GM23248 (cell line): ENCODE results near the gene CCDC112. TPM values are rescaled to one million over a fixed set of nuclear protein-coding genes. Genes with fewer than 3 reads are reported as not detected.

Experiments
- DNase-seq: peaks from one replicate; pipeline ENCODE4 v3.0.0-alpha.2; 2015
- H2AFZ ChIP-seq: fragments of 200-600 bp; sonication (generic); 2 replicates; pipeline ENCODE4 v1.6.1; 2016; ENCODE audit warnings: antibody characterized with exemption
- H3F3A ChIP-seq: fragments of 200-600 bp; sonication (generic); 2 replicates; pipeline ENCODE4 v1.6.1; 2016; ENCODE audit warnings: mild to moderate bottlenecking, antibody characterized with exemption, mixed run types; ENCODE audit not compliant: insufficient read depth
- H3K27ac ChIP-seq: fragments of 200-600 bp; sonication (generic); 2 replicates; pipeline ENCODE4 v1.5.1; 2016; ENCODE audit warnings: mild to moderate bottlenecking
- H3K27me3 ChIP-seq: fragments of 200-600 bp; sonication (generic); replicated peaks from 2 replicates; pipeline ENCODE4 v1.6.1; 2016; ENCODE audit warnings: mild to moderate bottlenecking; ENCODE audit not compliant: insufficient read depth
- H3K36me3 ChIP-seq: fragments of 200-600 bp; sonication (generic); 2 replicates; pipeline ENCODE4 v1.6.1; 2016; ENCODE audit warnings: low read depth, mild to moderate bottlenecking
- H3K4me1 ChIP-seq: fragments of 200-600 bp; sonication (generic); 2 replicates; pipeline ENCODE4 v1.6.1; 2016; ENCODE audit warnings: mild to moderate bottlenecking; ENCODE audit not compliant: insufficient read depth
- H3K4me2 ChIP-seq: fragments of 200-600 bp; sonication (generic); one replicate; pipeline ENCODE4 v1.6.1; 2016; ENCODE audit warnings: mild to moderate bottlenecking; ENCODE audit not compliant: unreplicated experiment
- H3K4me3 ChIP-seq: fragments of 200-600 bp; sonication (generic); 2 replicates; pipeline ENCODE4 v1.5.1; 2016; ENCODE audit warnings: mild to moderate bottlenecking
- H3K79me2 ChIP-seq: fragments of 200-600 bp; sonication (generic); 2 replicates; pipeline ENCODE4 v1.6.1; 2016; ENCODE audit warnings: mild to moderate bottlenecking; ENCODE audit not compliant: insufficient read depth
- H3K9ac ChIP-seq: fragments of 200-600 bp; sonication (generic); 2 replicates; pipeline ENCODE4 v1.6.1; 2016; ENCODE audit warnings: mild to moderate bottlenecking
- H3K9me2 ChIP-seq: fragments of 200-600 bp; sonication (generic); 2 replicates; pipeline ENCODE4 v1.6.1; 2016; ENCODE audit warnings: mixed run types, mild to moderate bottlenecking, moderate library complexity; ENCODE audit not compliant: insufficient read depth
- H3K9me3 ChIP-seq: fragments of 200-600 bp; sonication (generic); one replicate; pipeline ENCODE4 v1.6.1; 2017; ENCODE audit warnings: low read depth
- H4K20me1 ChIP-seq: fragments of 200-600 bp; sonication (generic); 2 replicates; pipeline ENCODE4 v1.6.0; 2016; ENCODE audit not compliant: insufficient read depth
- EZH2 ChIP-seq: fragments of 200-600 bp; sonication (generic); IDR thresholded peaks from 2 replicates; pipeline ENCODE4 v1.6.1; 2018; ENCODE audit warnings: antibody characterized with exemption, mild to moderate bottlenecking; ENCODE audit not compliant: insufficient read depth, poor library complexity, severe bottlenecking
- EZH2phosphoT487 ChIP-seq: fragments of 200-600 bp; sonication (generic); IDR thresholded peaks from 2 replicates; pipeline ENCODE4 v1.6.1; 2018; ENCODE audit warnings: antibody characterized with exemption, moderate library complexity, mild to moderate bottlenecking, low read depth; ENCODE audit not compliant: insufficient read depth
- WGBS, 2 experiments: methylation state at CpG; one replicate each; pipeline ENCODE4 v1.1.6; 2015 to 2017; ENCODE audit warnings: low lambda C conversion rate in 2 of 2, low coverage in 1 of 2; ENCODE audit errors: missing lambda C conversion rate in 2 of 2; 5-methylcytosine and 5-hydroxymethylcytosine counted together
- in situ Hi-C: fragments of 300-500 bp; cut with MboI; formaldehyde crosslinking; loops from 2 replicates; pipeline ENCODE4 v1.15.0; 2020
- polyA plus RNA-seq: library from polyadenylated mRNA; unstranded; fragments of >200 nt; fragmentation: Nextera tagmentation; extraction: Ambion mirVana; gene quantifications from 2 replicates; pipeline ENCODE4 v1.2.1, GENCODE V29; 2016
- total RNA-seq: library from RNA; depleted of rRNA; stranded (reverse); fragments of >200 nt; shearing (Covaris generic); gene quantifications from 2 replicates; pipeline ENCODE4 v1.2.3, GENCODE V29; 2014

CCDC112 gene
- total and polyA plus RNA-seq, 2 experiments from 2014 or later, result 4.2 to 5.5 TPM

- H2AFZ ChIP-seq, result no peak overlapping the region
- peaks cover 8% of the 10 kb centered on the region; the same call in 1 of the 2 replicates for H4K20me1 ChIP-seq
- no peak overlapping the region for H3K4me3 ChIP-seq
- H3K36me3 ChIP-seq, result no peaks in the 10 kb centered on the region
- H3K79me2 ChIP-seq, result peaks cover 27% of the 10 kb centered on the region
- H3F3A ChIP-seq, result peaks cover 15% of the 10 kb centered on the region; the same call in 1 of the 2 replicates
- H3K4me2 ChIP-seq, result no peak overlapping the region
- no peak overlapping the region for H3K27ac ChIP-seq
- 92 to 93% methylated on average over 13 of the region's 13 CpGs for WGBS, 2 experiments
- H3K9me3 ChIP-seq, result no peaks in the 10 kb centered on the region
- peaks cover 34% of the 10 kb centered on the region for H3K4me1 ChIP-seq
- no peaks in the 10 kb centered on the region for H3K9me2 ChIP-seq
- DNase-seq, result no peak
- no peaks in the 10 kb centered on the region for H3K27me3 ChIP-seq
- TF ChIP-seq EZH2, result no peak
- TF ChIP-seq EZH2phosphoT487, result no peak
- in situ Hi-C loops, result no loop called here
- H3K9ac ChIP-seq, result no peak overlapping the region
Measured at GRCh38 chr5:115264786-115265185, 31.7 kb downstream of the CCDC112 start.

DNA sequence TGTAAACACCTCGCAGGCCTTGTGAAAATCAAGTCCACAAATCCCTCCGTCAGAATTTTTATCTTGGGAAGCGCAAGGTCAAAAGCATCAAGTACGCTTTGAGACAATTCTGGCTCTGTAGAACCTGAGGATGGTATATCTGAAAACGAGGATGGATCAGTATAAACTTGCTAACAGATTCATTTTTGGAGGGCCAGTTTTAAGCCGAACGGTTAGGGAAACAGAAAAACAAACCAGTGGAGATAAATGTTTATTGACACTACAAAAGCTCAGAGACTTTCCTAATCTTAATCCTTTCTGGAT is 33.4 kb downstream of the CCDC112 start:
- Histone ChIP-seq H3K4me3 (peak overlapping the region; percentile 96), H4K20me1 (peaks cover 16% of the 10 kb centered on the region), H3F3A (peaks cover 23% of the 10 kb centered on the region), H3K27me3 (no peaks in the 10 kb centered on the region), H2AFZ (peak overlapping the region; percentile 100), H3K36me3 (no peaks in the 10 kb centered on the region), H3K27ac (peak overlapping the region; percentile 82), H3K9ac (peak overlapping the region; percentile 93), H3K9me3 (no peaks in the 10 kb centered on the region), H3K4me1 (peaks cover 42% of the 10 kb centered on the region), H3K4me2 (peak overlapping the region; percentile 95), H3K79me2 (peaks cover 43% of the 10 kb centered on the region), H3K9me2 (no peaks in the 10 kb centered on the region)
- no peak for DNase-seq
- WGBS, 2 experiments, result 14 to 21% methylated on average over 7 of the region's 7 CpGs
- TF ChIP-seq EZH2phosphoT487 (no peak), EZH2 (no peak)
- in situ Hi-C loops, result no loop called here

GRCh38 chr5:115262321-115263077 is 34.0 kb downstream of the CCDC112 start, which contains the start of gene PGGT1B:
Gene PGGT1B, minus strand, starts transcription at chr5:115262877. Its CDS starts 26 bp downstream, at chr5:115262851.
- Histone ChIP-seq H3K27me3 (no peaks in the 10 kb centered on the region), H3K36me3 (no peaks in the 10 kb centered on the region), H3K9ac (peak within 1 kb of the TSS; percentile 93), H3K4me3 (peak within 1 kb of the TSS; percentile 96), H3K9me3 (no peaks in the 10 kb centered on the region), H3K4me1 (peaks cover 42% of the 10 kb centered on the region), H3K9me2 (no peaks in the 10 kb centered on the region), H3K27ac (peak within 1 kb of the TSS; percentile 82), H3K79me2 (peaks cover 43% of the 10 kb centered on the region), H2AFZ (peak within 1 kb of the TSS; percentile 100), H3K4me2 (peak within 1 kb of the TSS; percentile 95), H4K20me1 (peaks cover 22% of the 10 kb centered on the region), H3F3A (peaks cover 23% of the 10 kb centered on the region)
- in situ Hi-C loops, result no loop called here
- 2% methylated on average over 30 to 50 of the region's 50 CpGs for WGBS, 2 experiments
- no peak for TF ChIP-seq EZH2
- peak; percentile 80 for DNase-seq

DNA sequence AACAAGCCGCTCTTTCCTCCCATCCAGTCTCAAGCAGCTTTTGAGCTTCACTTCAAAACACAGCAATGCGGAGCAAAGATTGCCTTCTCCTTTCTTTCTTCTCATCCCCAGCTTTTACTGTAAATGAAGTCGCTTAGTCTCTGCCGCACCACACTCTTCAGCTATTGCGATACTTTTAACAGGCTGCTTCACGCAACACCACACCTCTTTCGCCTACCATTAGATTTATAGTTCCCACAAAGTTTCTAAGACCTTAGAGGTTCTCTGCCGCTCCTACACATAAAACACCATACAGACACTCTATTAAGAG is 34.5 kb downstream of the CCDC112 start:
- TF ChIP-seq EZH2phosphoT487 (no peak), EZH2 (no peak)
- no peaks in the 10 kb centered on the region for H3K9me2 ChIP-seq
- in situ Hi-C loops, result no loop called here
- no peaks in the 10 kb centered on the region for H3K9me3 ChIP-seq
- H3K4me3 ChIP-seq, result peak overlapping the region; percentile 96
- H3K27me3 ChIP-seq, result no peaks in the 10 kb centered on the region
- no peaks in the 10 kb centered on the region for H3K36me3 ChIP-seq
- peaks cover 43% of the 10 kb centered on the region for H3K4me1 ChIP-seq
- H2AFZ ChIP-seq, result peak overlapping the region; percentile 100
- H3K79me2 ChIP-seq, result peaks cover 47% of the 10 kb centered on the region
- H3F3A ChIP-seq, result peaks cover 25% of the 10 kb centered on the region
- WGBS, 2 experiments, result 1 to 2% methylated on average over 8 of the region's 8 CpGs
- peak; percentile 65 for DNase-seq
- peaks cover 24% of the 10 kb centered on the region for H4K20me1 ChIP-seq
- peak overlapping the region; percentile 82 for H3K27ac ChIP-seq
- H3K9ac ChIP-seq, result peak overlapping the region; percentile 93
- peak overlapping the region; percentile 95 for H3K4me2 ChIP-seq
